K562 (cell line): ENCODE data around the gene MAGI1.

Experiments used
- HCFC1 ChIP-seq: IDR thresholded peaks from 2 replicates; pipeline ENCODE4 v1.6.1; 2012; ENCODE audit warnings: low read depth, low read length, improper control_type of control experiment
- HSF4 ChIP-seq: fragments of 250-450 bp; sonication (Bioruptor Pico); IDR thresholded peaks from 2 replicates; pipeline ENCODE4 v2.1.2; 2022; ENCODE audit warnings: mild to moderate bottlenecking, moderate library complexity, borderline replicate concordance
- PCBP2 ChIP-seq: fragments of 200-400 bp; formaldehyde crosslinking; IDR thresholded peaks from 2 replicates; pipeline ENCODE4 v1.6.1; 2018; ENCODE audit warnings: low read length, low read depth, mild to moderate bottlenecking, moderate library complexity; ENCODE audit not compliant: poor library complexity, severe bottlenecking
- PRPF4 ChIP-seq: fragments of 200-400 bp; formaldehyde crosslinking; IDR thresholded peaks from one replicate; pipeline ENCODE4 v1.6.1; 2017; ENCODE audit warnings: low read length, low read depth, mild to moderate bottlenecking; ENCODE audit not compliant: insufficient read depth, poor library complexity, severe bottlenecking
- SMC3 ChIP-seq: conservative IDR thresholded peaks from 2 replicates; pipeline ENCODE4 v1.6.1; 2011; ENCODE audit warnings: low read depth, low read length, improper control_type of control experiment; ENCODE audit not compliant: insufficient read depth
- SOX6 ChIP-seq: fragments of 450-650 bp; IDR thresholded peaks from 2 replicates; pipeline ENCODE4 v1.6.1; 2014; ENCODE audit warnings: mild to moderate bottlenecking
- TF ChIP-seq, protein P1 (sequence below): sonication (generic); formaldehyde crosslinking; IDR thresholded peaks from 2 replicates; pipeline ENCODE4 v1.8.1; 2023; ENCODE audit warnings: mild to moderate bottlenecking, missing genetic modification reagents
- TF ChIP-seq, protein P2 (sequence below), 3 experiments: IDR thresholded peaks in 2 of 3; conservative IDR thresholded peaks in 1 of 3; 2 replicates each; pipeline ENCODE4 v1.5.1; 2011 to 2012; ENCODE audit warnings: low read length in 3 of 3, mild to moderate bottlenecking in 3 of 3, control low read depth in 2 of 3, improper control_type of control experiment in 1 of 3, inconsistent platforms in 1 of 3, low read depth in 1 of 3, mixed read lengths in 1 of 3, moderate library complexity in 1 of 3; ENCODE audit not compliant: insufficient read depth in 2 of 3

DNA sequence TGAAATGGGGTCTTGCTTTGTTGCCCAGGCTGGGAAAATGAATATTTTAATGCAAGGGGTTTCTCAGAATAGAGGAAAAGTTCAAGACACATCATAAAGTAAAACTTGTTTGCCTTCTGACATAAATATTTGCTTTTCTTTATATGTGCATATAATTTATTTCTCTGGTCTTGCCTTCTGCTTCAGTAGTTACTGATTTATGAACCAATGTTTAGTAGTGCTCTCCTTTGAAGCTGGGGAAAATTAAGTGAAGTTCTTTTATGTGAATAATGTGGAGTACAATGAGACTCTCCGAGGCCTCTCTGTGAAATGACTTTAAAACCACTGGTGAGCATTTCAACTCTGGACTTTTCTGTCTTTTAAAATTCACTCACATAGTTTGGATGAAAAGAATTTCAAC is 55.6 kb downstream of the MAGI1 start:
- TF ChIP-seq, protein P1, sequence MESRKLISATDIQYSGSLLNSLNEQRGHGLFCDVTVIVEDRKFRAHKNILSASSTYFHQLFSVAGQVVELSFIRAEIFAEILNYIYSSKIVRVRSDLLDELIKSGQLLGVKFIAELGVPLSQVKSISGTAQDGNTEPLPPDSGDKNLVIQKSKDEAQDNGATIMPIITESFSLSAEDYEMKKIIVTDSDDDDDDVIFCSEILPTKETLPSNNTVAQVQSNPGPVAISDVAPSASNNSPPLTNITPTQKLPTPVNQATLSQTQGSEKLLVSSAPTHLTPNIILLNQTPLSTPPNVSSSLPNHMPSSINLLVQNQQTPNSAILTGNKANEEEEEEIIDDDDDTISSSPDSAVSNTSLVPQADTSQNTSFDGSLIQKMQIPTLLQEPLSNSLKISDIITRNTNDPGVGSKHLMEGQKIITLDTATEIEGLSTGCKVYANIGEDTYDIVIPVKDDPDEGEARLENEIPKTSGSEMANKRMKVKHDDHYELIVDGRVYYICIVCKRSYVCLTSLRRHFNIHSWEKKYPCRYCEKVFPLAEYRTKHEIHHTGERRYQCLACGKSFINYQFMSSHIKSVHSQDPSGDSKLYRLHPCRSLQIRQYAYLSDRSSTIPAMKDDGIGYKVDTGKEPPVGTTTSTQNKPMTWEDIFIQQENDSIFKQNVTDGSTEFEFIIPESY (CRISPR knock-in tag) = no peak
- no peak for TF ChIP-seq HCFC1
- TF ChIP-seq SOX6 = no peak
- TF ChIP-seq, protein P2, sequence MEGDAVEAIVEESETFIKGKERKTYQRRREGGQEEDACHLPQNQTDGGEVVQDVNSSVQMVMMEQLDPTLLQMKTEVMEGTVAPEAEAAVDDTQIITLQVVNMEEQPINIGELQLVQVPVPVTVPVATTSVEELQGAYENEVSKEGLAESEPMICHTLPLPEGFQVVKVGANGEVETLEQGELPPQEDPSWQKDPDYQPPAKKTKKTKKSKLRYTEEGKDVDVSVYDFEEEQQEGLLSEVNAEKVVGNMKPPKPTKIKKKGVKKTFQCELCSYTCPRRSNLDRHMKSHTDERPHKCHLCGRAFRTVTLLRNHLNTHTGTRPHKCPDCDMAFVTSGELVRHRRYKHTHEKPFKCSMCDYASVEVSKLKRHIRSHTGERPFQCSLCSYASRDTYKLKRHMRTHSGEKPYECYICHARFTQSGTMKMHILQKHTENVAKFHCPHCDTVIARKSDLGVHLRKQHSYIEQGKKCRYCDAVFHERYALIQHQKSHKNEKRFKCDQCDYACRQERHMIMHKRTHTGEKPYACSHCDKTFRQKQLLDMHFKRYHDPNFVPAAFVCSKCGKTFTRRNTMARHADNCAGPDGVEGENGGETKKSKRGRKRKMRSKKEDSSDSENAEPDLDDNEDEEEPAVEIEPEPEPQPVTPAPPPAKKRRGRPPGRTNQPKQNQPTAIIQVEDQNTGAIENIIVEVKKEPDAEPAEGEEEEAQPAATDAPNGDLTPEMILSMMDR (IDR thresholded peaks at IDR 0.05 in 2 of 3, conservative IDR thresholded peaks at IDR 0.05 in 1 of 3; ENCODE audit: insufficient read depth in 2 of 3, low read depth in 1 of 3, low read length in 3 of 3) = no peak
- TF ChIP-seq HSF4 (CRISPR knock-in tag) = no peak
- no peak for TF ChIP-seq PCBP2
- no peak for TF ChIP-seq SMC3
- TF ChIP-seq PRPF4 = no peak
